Astrocyte (in vitro differentiated cells and primary cell): ENCODE results near the gene EARS2.

Source experiments
- CTCF ChIP-seq: IDR thresholded peaks from 2 replicates; pipeline ENCODE4 v1.5.1; 2011; ENCODE audit warnings: low read depth, mild to moderate bottlenecking, inconsistent platforms, low read length, moderate library complexity; ENCODE audit not compliant: insufficient read depth
- EZH2 ChIP-seq: IDR thresholded peaks from 2 replicates; pipeline ENCODE4 v1.6.1; 2012; ENCODE audit warnings: mild to moderate bottlenecking, low read length, inconsistent platforms; ENCODE audit not compliant: insufficient read depth

GRCh38 chr16:23484510-23485256 is 72.5 kb downstream of the EARS2 start:
- TF ChIP-seq CTCF (no peak), EZH2 (no peak)
